A549 (cell line): ENCODE measurements around the gene SPSB3. TPM values are rescaled to one million over a fixed set of nuclear protein-coding genes. Genes with fewer than 3 reads are reported as not detected.
A peak's percentile ranks its signal among the peaks of the same experiment; 100 is the strongest.

Experiments used
- ATAC-seq, 2 experiments: fragments of 200-7000 bp in 1 of 2; fragments of >200 bp in 1 of 2; cut with Nextera tagmentation in 1 of 2; cut with Tn5 transposase in 1 of 2; 3 replicates each; pipeline versions ENCODE4 v1.8.0 to v1.9.1; 2018 to 2020; ENCODE audit warnings: mild to moderate bottlenecking in 1 of 2, moderate library complexity in 1 of 2
- CTCF ChIA-PET: fragments of 300-600 bp; sonication (Branson Sonifier 250); formaldehyde crosslinking; extraction: SDS; loops from one replicate; lab custom pipeline; 2021; ENCODE audit warnings: antibody characterized with exemption, inconsistent platforms; lab: Yijun Ruan, JAX
- POLR2A ChIA-PET: fragments of 350-600 bp; formaldehyde crosslinking; extraction: SDS; loops from one replicate; lab custom pipeline; 2021; ENCODE audit warnings: antibody characterized with exemption, inconsistent platforms; lab: Yijun Ruan, JAX
- DNase-seq, 2 experiments: peaks; one replicate each; pipeline versions ENCODE4 v3.0.0 to v3.0.0-alpha.2; 2011 to 2016; ENCODE audit warnings: low read depth in 1 of 2, low spot score in 1 of 2
- FAIRE-seq: peaks from 2 replicates; lab custom pipeline; 2011; peaks lifted over from hg19 to GRCh38; lab: Jason Lieb, UNC
- H3K27ac ChIP-seq, 2 experiments: fragments of >200 bp; sonication (Bioruptor Twin); formaldehyde crosslinking; 3 replicates each; pipeline ENCODE4 v1.5.1; 2016 to 2017
- H3K4me1 ChIP-seq: fragments of >200 bp; sonication (Bioruptor Twin); formaldehyde crosslinking; 3 replicates; pipeline ENCODE4 v1.6.1; 2016
- H3K4me2 ChIP-seq: fragments of >200 bp; sonication (Bioruptor Twin); formaldehyde crosslinking; 3 replicates; pipeline ENCODE4 v1.6.1; 2016
- H3K4me3 ChIP-seq: fragments of >200 bp; sonication (Bioruptor Twin); formaldehyde crosslinking; 3 replicates; pipeline ENCODE4 v1.5.1; 2016
- H3K9me3 ChIP-seq: fragments of >200 bp; sonication (Bioruptor Twin); formaldehyde crosslinking; 3 replicates; pipeline ENCODE4 v1.6.1; 2016
- CBX2 ChIP-seq: fragments of 200-600 bp; sonication (generic); IDR thresholded peaks from 2 replicates; pipeline ENCODE4 v1.6.1; 2016; ENCODE audit warnings: low read depth, mild to moderate bottlenecking, borderline replicate concordance
- EHMT2 ChIP-seq: fragments of 200-600 bp; sonication (generic); IDR thresholded peaks from 2 replicates; pipeline ENCODE4 v1.6.1; 2016; ENCODE audit warnings: antibody characterized with exemption, low read depth, mild to moderate bottlenecking, moderate library complexity
- GATA3 ChIP-seq: IDR thresholded peaks from 2 replicates; pipeline ENCODE4 v1.6.1; 2012; ENCODE audit warnings: borderline replicate concordance
- HOXB5 ChIP-seq: fragments of 250-450 bp; sonication (Bioruptor Pico); IDR thresholded peaks from 2 replicates; pipeline ENCODE4 v1.5.0; 2020; ENCODE audit warnings: mild to moderate bottlenecking, moderate library complexity
- JUNB ChIP-seq: fragments of >200 bp; sonication (Bioruptor Twin); formaldehyde crosslinking; IDR thresholded peaks from 2 replicates; pipeline ENCODE4 v1.6.1; 2016
- KDM1A ChIP-seq: fragments of 200-600 bp; sonication (generic); IDR thresholded peaks from 2 replicates; pipeline ENCODE4 v1.6.1; 2016; ENCODE audit warnings: low read depth, mild to moderate bottlenecking
- NFE2L2 ChIP-seq: fragments of 150-350 bp; conservative IDR thresholded peaks from 2 replicates; pipeline ENCODE4 v1.6.1; 2014; ENCODE audit warnings: low read length
- PHF8 ChIP-seq: fragments of 200-600 bp; sonication (generic); IDR thresholded peaks from 2 replicates; pipeline ENCODE4 v1.6.1; 2016; ENCODE audit warnings: low read depth, mild to moderate bottlenecking, antibody characterized with exemption, moderate library complexity, borderline replicate concordance
- WGBS: methylation state at CpG from one replicate; pipeline ENCODE4 v1.1.6; 2017; ENCODE audit errors: missing lambda C conversion rate; 5-methylcytosine and 5-hydroxymethylcytosine counted together
- polyA plus RNA-seq, 4 experiments: library from polyadenylated mRNA; depleted of rRNA in 3 of 4; stranded (reverse); fragments of >200 nt; fragmentation: RNase III in 1 of 4; extraction: RNeasy Plus Mini Kit Qiagen cat#74134 plus additional on column Dnase treatment in 1 of 4; gene quantifications; 2 replicates in 3 of 4; 3 replicates in 1 of 4; pipeline ENCODE4 v1.2.3, GENCODE V29; 2011 to 2017
- small RNA-seq, 6 experiments: library from RNA; depleted of rRNA; stranded (forward); fragments of <200 nt; gene quantifications; one replicate each; pipeline ENCODE3, GENCODE V24; 2012
- TF ChIP-seq, protein P1 (sequence below): fragments of 250-450 bp; sonication (Bioruptor Pico); IDR thresholded peaks from 2 replicates; pipeline ENCODE4 v1.5.0; 2021; ENCODE audit warnings: mild to moderate bottlenecking, moderate library complexity, borderline replicate concordance
- TF ChIP-seq, protein P2 (sequence below): fragments of >200 bp; sonication (Bioruptor Twin); formaldehyde crosslinking; IDR thresholded peaks from 2 replicates; pipeline ENCODE4 v1.6.1; 2016

The SPSB3 gene
- polyA plus RNA-seq, 2 of the 4 experiments (the other 2 are of a cell fraction), result 9.2 to 14.6 TPM

DNA sequence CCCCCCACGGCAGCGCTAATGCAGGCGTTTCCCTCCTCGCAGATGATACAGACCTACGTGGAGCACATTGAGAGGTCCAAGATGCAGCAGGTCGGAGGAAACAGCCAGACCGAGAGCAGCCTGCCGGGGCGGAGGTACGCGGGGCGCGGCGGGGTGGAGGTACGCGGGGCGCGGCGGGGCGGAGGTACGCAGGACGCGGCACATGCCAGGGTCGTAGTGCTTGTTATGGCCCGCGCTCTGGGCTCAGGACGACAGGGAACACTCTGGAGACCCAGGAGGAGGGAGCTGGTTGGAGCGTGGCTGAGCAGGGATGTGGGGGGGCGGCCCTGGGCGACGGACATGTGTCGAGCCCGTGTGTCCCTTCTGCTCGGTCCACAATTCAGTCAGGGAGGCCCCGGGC lies 52.9 kb downstream of the SPSB3 start:
- Histone ChIP-seq H3K27ac (no peak overlapping the region), H3K4me3 (no peak overlapping the region), H3K9me3 (no peaks in the 10 kb centered on the region; the same call in 2 of the 3 replicates), H3K4me1 (no peaks in the 10 kb centered on the region), H3K4me2 (no peak overlapping the region)
- WGBS, result 92% methylated on average over 23 of the region's 35 CpGs
- CTCF ChIA-PET, result interaction anchor here (0.9 to 6.8 kb wide), 3 partner anchors 15 to 34 kb away, joined by 3 to 34 read pairs (median 9); partner anchors contain the start of gene MAPK8IP3
- no peak for DNase-seq
- ATAC-seq, result no peak
- no peak for TF ChIP-seq KDM1A
- no peak for TF ChIP-seq CBX2
- no peak for TF ChIP-seq EHMT2
- no peak for TF ChIP-seq PHF8
- FAIRE-seq, result no peak
- POLR2A ChIA-PET, result no interaction called here

DNA sequence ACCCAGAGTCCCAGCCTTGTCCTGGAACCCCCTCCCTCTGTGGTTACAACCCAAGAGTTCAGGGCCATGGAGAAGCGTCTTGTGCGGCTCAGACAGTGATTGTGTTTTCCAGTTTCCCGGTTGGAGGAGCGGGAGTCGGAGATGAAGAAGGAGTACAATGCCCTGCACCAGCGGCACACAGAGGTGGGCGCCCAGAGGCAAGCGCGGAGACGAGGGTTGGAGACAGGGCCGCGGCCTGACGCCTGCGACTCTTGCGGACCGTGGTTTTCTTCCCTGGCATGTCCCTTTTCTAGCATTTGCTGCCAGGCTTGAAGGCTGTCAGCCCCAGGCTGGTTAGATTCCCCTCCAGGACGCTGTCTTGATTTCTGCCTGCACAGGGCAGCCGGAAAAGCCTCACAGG lies 53.3 kb downstream of the SPSB3 start:
- TF ChIP-seq GATA3, result no peak
- TF ChIP-seq EHMT2, result no peak
- TF ChIP-seq, protein P1, sequence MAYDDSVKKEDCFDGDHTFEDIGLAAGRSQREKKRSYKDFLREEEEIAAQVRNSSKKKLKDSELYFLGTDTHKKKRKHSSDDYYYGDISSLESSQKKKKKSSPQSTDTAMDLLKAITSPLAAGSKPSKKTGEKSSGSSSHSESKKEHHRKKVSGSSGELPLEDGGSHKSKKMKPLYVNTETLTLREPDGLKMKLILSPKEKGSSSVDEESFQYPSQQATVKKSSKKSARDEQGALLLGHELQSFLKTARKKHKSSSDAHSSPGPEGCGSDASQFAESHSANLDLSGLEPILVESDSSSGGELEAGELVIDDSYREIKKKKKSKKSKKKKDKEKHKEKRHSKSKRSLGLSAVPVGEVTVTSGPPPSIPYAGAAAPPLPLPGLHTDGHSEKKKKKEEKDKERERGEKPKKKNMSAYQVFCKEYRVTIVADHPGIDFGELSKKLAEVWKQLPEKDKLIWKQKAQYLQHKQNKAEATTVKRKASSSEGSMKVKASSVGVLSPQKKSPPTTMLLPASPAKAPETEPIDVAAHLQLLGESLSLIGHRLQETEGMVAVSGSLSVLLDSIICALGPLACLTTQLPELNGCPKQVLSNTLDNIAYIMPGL, result no peak
- TF ChIP-seq, protein P2, sequence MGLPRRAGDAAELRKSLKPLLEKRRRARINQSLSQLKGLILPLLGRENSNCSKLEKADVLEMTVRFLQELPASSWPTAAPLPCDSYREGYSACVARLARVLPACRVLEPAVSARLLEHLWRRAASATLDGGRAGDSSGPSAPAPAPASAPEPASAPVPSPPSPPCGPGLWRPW, result no peak
- no peak for TF ChIP-seq HOXB5 (CRISPR knock-in tag)
- no peak for TF ChIP-seq NFE2L2

DNA sequence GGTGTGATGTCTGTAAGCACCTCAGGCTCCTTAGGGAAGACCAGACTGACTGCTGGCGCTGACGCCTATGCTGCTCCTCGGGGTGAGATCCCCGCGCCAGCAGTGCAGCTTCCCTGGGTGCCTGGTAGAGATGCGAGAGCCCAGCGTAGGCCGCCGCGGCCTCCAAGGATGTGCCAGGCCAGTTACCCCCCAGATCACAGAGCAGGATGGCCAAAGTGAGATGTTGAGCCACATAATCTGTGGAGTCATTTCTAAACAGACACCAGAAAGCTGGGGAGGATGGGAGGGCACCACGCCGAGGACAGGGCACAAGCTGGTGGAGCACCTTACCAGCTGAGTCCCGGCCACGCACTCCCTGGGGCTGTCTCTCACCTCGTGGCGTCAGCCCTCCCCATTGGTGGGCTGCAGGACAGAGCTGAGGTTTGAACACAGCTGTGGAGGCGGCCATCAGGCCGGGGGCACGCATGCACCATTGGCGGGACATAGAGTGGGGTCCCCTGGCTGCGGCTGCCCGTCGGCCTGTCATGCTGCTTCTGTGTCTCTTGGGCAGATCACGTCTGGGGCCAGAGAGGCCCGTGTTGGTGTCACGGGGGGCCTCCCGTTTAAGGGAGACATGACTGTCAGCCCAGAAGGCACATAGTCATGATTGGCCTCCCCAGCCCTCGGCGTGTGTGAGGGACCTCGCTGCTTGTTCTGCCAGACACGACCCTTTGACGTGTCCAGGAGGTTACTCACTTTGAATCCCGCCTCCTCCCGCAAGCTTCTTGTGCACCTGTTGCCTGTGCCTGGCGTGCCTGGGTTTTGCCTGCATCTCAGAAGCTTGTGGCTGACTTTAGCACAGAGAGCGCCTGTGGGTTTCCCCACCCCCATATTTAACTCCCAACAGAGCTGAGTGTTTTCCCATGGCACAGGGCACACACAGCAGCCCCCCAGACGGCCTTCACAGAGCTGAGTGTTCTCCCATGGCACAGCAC lies 54.4 kb downstream of the SPSB3 start:
- WGBS, result 90% methylated on average over 32 of the region's 37 CpGs
- FAIRE-seq, result no peak
- ChIA-PET CTCF (interaction anchor here (0.7 to 6.8 kb wide), 3 partner anchors 18 to 50 kb away, joined by 4 to 34 read pairs (median 4); partner anchors contain the start of genes JPT2 and MAPK8IP3), POLR2A (no interaction called here)
- Histone ChIP-seq H3K9me3 (no peaks in the 10 kb centered on the region), H3K4me1 (peaks cover 9% of the 10 kb centered on the region), H3K4me3 (no peak overlapping the region), H3K27ac (no peak overlapping the region), H3K4me2 (no peak overlapping the region)
- TF ChIP-seq, protein P2, result no peak
- TF ChIP-seq JUNB, result no peak
- no peak for DNase-seq
- ATAC-seq, result peak in 1 of 2 experiments; percentile 18; a peak in 1 of 6 replicates

More for the DNA sequence above, 53.3 kb downstream of the SPSB3 start:
- Histone ChIP-seq H3K4me1 (no peaks in the 10 kb centered on the region), H3K4me3 (no peak overlapping the region), H3K9me3 (no peaks in the 10 kb centered on the region), H3K4me2 (no peak overlapping the region), H3K27ac (no peak overlapping the region)
- ATAC-seq, result no peak
- DNase-seq, result no peak
- ChIA-PET POLR2A (no interaction called here), CTCF (interaction anchor here (0.9 to 6.8 kb wide), 3 partner anchors 16 to 35 kb away, joined by 3 to 34 read pairs (median 9); partner anchors contain the start of gene MAPK8IP3)
- no peak for FAIRE-seq
- WGBS, result 95% methylated on average over 13 of the region's 18 CpGs

Small RNAs within 50 kb of the gene (small RNA-seq; reads per million reads assigned to genes)
- gene MIR3177, result 0 to 5.4 (median 1.3) reads per million in 6 experiments

Other genes starting within 250 kb of the SPSB3 start
- not detected in 2 replicates for gene TMEM204, start 248.9 kb downstream of the SPSB3 start, polyA plus RNA-seq (2011; rRNA removed)
- not detected in 3 replicates for gene TMEM204, start 248.9 kb downstream of the SPSB3 start, polyA plus RNA-seq (2017; fragmentation: RNase III; extraction: RNeasy Plus Mini Kit Qiagen cat#74134 plus additional on column Dnase treatment)
- gene IFT140, start 170.5 kb downstream of the SPSB3 start, polyA plus RNA-seq (2011; rRNA removed), result 6.8 and 6.9 TPM in 2 replicates
- gene IFT140, start 170.5 kb downstream of the SPSB3 start, polyA plus RNA-seq (2017; fragmentation: RNase III; extraction: RNeasy Plus Mini Kit Qiagen cat#74134 plus additional on column Dnase treatment), result 11.1 to 14.4 TPM (median 13.7 TPM) in 3 replicates
- 6.5 and 8.6 TPM in 2 replicates for gene CRAMP1, start 170.2 kb downstream of the SPSB3 start, polyA plus RNA-seq (2011; rRNA removed)
- gene CRAMP1, start 170.2 kb downstream of the SPSB3 start, polyA plus RNA-seq (2017; fragmentation: RNase III; extraction: RNeasy Plus Mini Kit Qiagen cat#74134 plus additional on column Dnase treatment), result 8.6 to 9.1 TPM (median 9.1 TPM) in 3 replicates
- 91.6 and 97.6 TPM in 2 replicates for gene JPT2, start 104.3 kb downstream of the SPSB3 start, polyA plus RNA-seq (2011; rRNA removed)
- 139 to 156 TPM (median 150 TPM) in 3 replicates for gene JPT2, start 104.3 kb downstream of the SPSB3 start, polyA plus RNA-seq (2017; fragmentation: RNase III; extraction: RNeasy Plus Mini Kit Qiagen cat#74134 plus additional on column Dnase treatment)
- 12.0 and 13.4 TPM in 2 replicates for gene MAPK8IP3, start 76.4 kb downstream of the SPSB3 start, polyA plus RNA-seq (2011; rRNA removed)
- 48.2 to 55.1 TPM (median 53.3 TPM) in 3 replicates for gene MAPK8IP3, start 76.4 kb downstream of the SPSB3 start, polyA plus RNA-seq (2017; fragmentation: RNase III; extraction: RNeasy Plus Mini Kit Qiagen cat#74134 plus additional on column Dnase treatment)
- gene NME3, start 11.0 kb downstream of the SPSB3 start, polyA plus RNA-seq (2011; rRNA removed), result 15.2 and 15.7 TPM in 2 replicates
- 46.4 to 59.2 TPM (median 49.9 TPM) in 3 replicates for gene NME3, start 11.0 kb downstream of the SPSB3 start, polyA plus RNA-seq (2017; fragmentation: RNase III; extraction: RNeasy Plus Mini Kit Qiagen cat#74134 plus additional on column Dnase treatment)
- 2.9 and 3.7 TPM in 2 replicates for gene EME2, start 9.8 kb downstream of the SPSB3 start, polyA plus RNA-seq (2011; rRNA removed)
- gene EME2, start 9.8 kb downstream of the SPSB3 start, polyA plus RNA-seq (2017; fragmentation: RNase III; extraction: RNeasy Plus Mini Kit Qiagen cat#74134 plus additional on column Dnase treatment), result 13.0 to 17.3 TPM (median 16.5 TPM) in 3 replicates
- 105 and 118 TPM in 2 replicates for gene MRPS34, start 9.4 kb downstream of the SPSB3 start, polyA plus RNA-seq (2011; rRNA removed)
- 210 to 220 TPM (median 214 TPM) in 3 replicates for gene MRPS34, start 9.4 kb downstream of the SPSB3 start, polyA plus RNA-seq (2017; fragmentation: RNase III; extraction: RNeasy Plus Mini Kit Qiagen cat#74134 plus additional on column Dnase treatment)
- 21.9 and 24.7 TPM in 2 replicates for gene NUBP2, start 389 bp upstream of the SPSB3 start, polyA plus RNA-seq (2011; rRNA removed)
- 58.9 to 65.3 TPM (median 60.7 TPM) in 3 replicates for gene NUBP2, start 389 bp upstream of the SPSB3 start, polyA plus RNA-seq (2017; fragmentation: RNase III; extraction: RNeasy Plus Mini Kit Qiagen cat#74134 plus additional on column Dnase treatment)
- 0.08 TPM in 1 of 2 replicates, not detected in the other for gene IGFALS, start 11.1 kb upstream of the SPSB3 start, polyA plus RNA-seq (2011; rRNA removed)
- 0.05 to 0.08 TPM in 2 of 3 replicates, not detected in the other for gene IGFALS, start 11.1 kb upstream of the SPSB3 start, polyA plus RNA-seq (2017; fragmentation: RNase III; extraction: RNeasy Plus Mini Kit Qiagen cat#74134 plus additional on column Dnase treatment)
- gene HAGH, start 44.3 kb upstream of the SPSB3 start, polyA plus RNA-seq (2011; rRNA removed), result 27.2 and 34.9 TPM in 2 replicates
- 58.7 to 66.4 TPM (median 59.8 TPM) in 3 replicates for gene HAGH, start 44.3 kb upstream of the SPSB3 start, polyA plus RNA-seq (2017; fragmentation: RNase III; extraction: RNeasy Plus Mini Kit Qiagen cat#74134 plus additional on column Dnase treatment)
- 30.2 and 30.6 TPM in 2 replicates for gene FAHD1, start 44.6 kb upstream of the SPSB3 start, polyA plus RNA-seq (2011; rRNA removed)
- gene FAHD1, start 44.6 kb upstream of the SPSB3 start, polyA plus RNA-seq (2017; fragmentation: RNase III; extraction: RNeasy Plus Mini Kit Qiagen cat#74134 plus additional on column Dnase treatment), result 63.2 to 68.4 TPM (median 64.5 TPM) in 3 replicates
- gene MEIOB, start 89.6 kb upstream of the SPSB3 start, polyA plus RNA-seq (2011; rRNA removed), result 7.5 and 9.1 TPM in 2 replicates
- 2.9 to 3.5 TPM (median 2.9 TPM) in 3 replicates for gene MEIOB, start 89.6 kb upstream of the SPSB3 start, polyA plus RNA-seq (2017; fragmentation: RNase III; extraction: RNeasy Plus Mini Kit Qiagen cat#74134 plus additional on column Dnase treatment)
- gene HS3ST6, start 135.8 kb upstream of the SPSB3 start, polyA plus RNA-seq (2011; rRNA removed), result 1.1 and 1.5 TPM in 2 replicates
- gene HS3ST6, start 135.8 kb upstream of the SPSB3 start, polyA plus RNA-seq (2017; fragmentation: RNase III; extraction: RNeasy Plus Mini Kit Qiagen cat#74134 plus additional on column Dnase treatment), result 1.4 to 2.6 TPM (median 2.0 TPM) in 3 replicates
- 27.7 and 34.4 TPM in 2 replicates for gene MSRB1, start 160.6 kb upstream of the SPSB3 start, polyA plus RNA-seq (2011; rRNA removed)
- 27.7 to 38.4 TPM (median 37.5 TPM) in 3 replicates for gene MSRB1, start 160.6 kb upstream of the SPSB3 start, polyA plus RNA-seq (2017; fragmentation: RNase III; extraction: RNeasy Plus Mini Kit Qiagen cat#74134 plus additional on column Dnase treatment)
- gene RPL3L, start 172.1 kb upstream of the SPSB3 start, polyA plus RNA-seq (2011; rRNA removed), result not detected in 2 replicates
- 0.20 TPM in 1 of 3 replicates, not detected in the others for gene RPL3L, start 172.1 kb upstream of the SPSB3 start, polyA plus RNA-seq (2017; fragmentation: RNase III; extraction: RNeasy Plus Mini Kit Qiagen cat#74134 plus additional on column Dnase treatment)
- 151 and 198 TPM in 2 replicates for gene NDUFB10, start 177.0 kb upstream of the SPSB3 start, polyA plus RNA-seq (2011; rRNA removed)
- gene NDUFB10, start 177.0 kb upstream of the SPSB3 start, polyA plus RNA-seq (2017; fragmentation: RNase III; extraction: RNeasy Plus Mini Kit Qiagen cat#74134 plus additional on column Dnase treatment), result 367 to 410 TPM (median 389 TPM) in 3 replicates
- 2,621 and 3,507 TPM in 2 replicates for gene RPS2, start 182.3 kb upstream of the SPSB3 start, polyA plus RNA-seq (2011; rRNA removed)
- gene RPS2, start 182.3 kb upstream of the SPSB3 start, polyA plus RNA-seq (2017; fragmentation: RNase III; extraction: RNeasy Plus Mini Kit Qiagen cat#74134 plus additional on column Dnase treatment), result 3,378 to 3,689 TPM (median 3,626 TPM) in 3 replicates
- not detected in 2 replicates for gene RNF151, start 184.3 kb upstream of the SPSB3 start, polyA plus RNA-seq (2011; rRNA removed)
- gene RNF151, start 184.3 kb upstream of the SPSB3 start, polyA plus RNA-seq (2017; fragmentation: RNase III; extraction: RNeasy Plus Mini Kit Qiagen cat#74134 plus additional on column Dnase treatment), result not detected in 3 replicates
- 21.9 and 25.9 TPM in 2 replicates for gene TBL3, start 189.5 kb upstream of the SPSB3 start, polyA plus RNA-seq (2011; rRNA removed)
- gene TBL3, start 189.5 kb upstream of the SPSB3 start, polyA plus RNA-seq (2017; fragmentation: RNase III; extraction: RNeasy Plus Mini Kit Qiagen cat#74134 plus additional on column Dnase treatment), result 41.9 to 45.0 TPM (median 42.8 TPM) in 3 replicates
- gene NOXO1, start 198.9 kb upstream of the SPSB3 start, polyA plus RNA-seq (2011; rRNA removed), result not detected in 2 replicates
- gene NOXO1, start 198.9 kb upstream of the SPSB3 start, polyA plus RNA-seq (2017; fragmentation: RNase III; extraction: RNeasy Plus Mini Kit Qiagen cat#74134 plus additional on column Dnase treatment), result 0.25 to 0.32 TPM (median 0.26 TPM) in 3 replicates
- 11.9 and 12.9 TPM in 2 replicates for gene GFER, start 201.6 kb upstream of the SPSB3 start, polyA plus RNA-seq (2011; rRNA removed)
- 33.9 to 34.9 TPM (median 34.8 TPM) in 3 replicates for gene GFER, start 201.6 kb upstream of the SPSB3 start, polyA plus RNA-seq (2017; fragmentation: RNase III; extraction: RNeasy Plus Mini Kit Qiagen cat#74134 plus additional on column Dnase treatment)
- 4.9 and 5.7 TPM in 2 replicates for gene SYNGR3, start 207.4 kb upstream of the SPSB3 start, polyA plus RNA-seq (2011; rRNA removed)
- 4.1 to 5.0 TPM (median 4.4 TPM) in 3 replicates for gene SYNGR3, start 207.4 kb upstream of the SPSB3 start, polyA plus RNA-seq (2017; fragmentation: RNase III; extraction: RNeasy Plus Mini Kit Qiagen cat#74134 plus additional on column Dnase treatment)
- 15.3 and 17.7 TPM in 2 replicates for gene ZNF598, start 227.2 kb upstream of the SPSB3 start, polyA plus RNA-seq (2011; rRNA removed)
- 32.7 to 35.0 TPM (median 33.8 TPM) in 3 replicates for gene ZNF598, start 227.2 kb upstream of the SPSB3 start, polyA plus RNA-seq (2017; fragmentation: RNase III; extraction: RNeasy Plus Mini Kit Qiagen cat#74134 plus additional on column Dnase treatment)
- gene NPW, start 237.2 kb upstream of the SPSB3 start, polyA plus RNA-seq (2011; rRNA removed), result 0.13 and 0.26 TPM in 2 replicates
- 1.0 to 1.6 TPM (median 1.2 TPM) in 3 replicates for gene NPW, start 237.2 kb upstream of the SPSB3 start, polyA plus RNA-seq (2017; fragmentation: RNase III; extraction: RNeasy Plus Mini Kit Qiagen cat#74134 plus additional on column Dnase treatment)
- gene NHERF2, start 244.3 kb upstream of the SPSB3 start, polyA plus RNA-seq (2011; rRNA removed), result 33.1 and 35.0 TPM in 2 replicates
- gene NHERF2, start 244.3 kb upstream of the SPSB3 start, polyA plus RNA-seq (2017; fragmentation: RNase III; extraction: RNeasy Plus Mini Kit Qiagen cat#74134 plus additional on column Dnase treatment), result 27.3 to 32.3 TPM (median 31.0 TPM) in 3 replicates